GM12878 (cell line): Measurements from ENCODE around the gene ANP32E. TPM values are rescaled to one million over a fixed set of nuclear protein-coding genes. Genes with fewer than 3 reads are reported as not detected.
"Not testable (repeated sequence)": the region's sequence is repeated elsewhere in the genome, so short reads cannot be mapped to it uniquely, and the experiment has no call there.

Source experiments
- ATAC-seq: fragments of 200-7000 bp; cut with Tn5 transposase; 3 replicates; pipeline ENCODE4 v1.9.1; 2020; ENCODE audit warnings: mild to moderate bottlenecking, moderate library complexity
- BruUV-seq: library from RNA; stranded (reverse); fragments of 400-500 nt; replicated peaks from 2 replicates; lab custom pipeline; 2021; lab: Mats Ljungman, UMichigan
- CTCF ChIA-PET: fragments of 300-600 bp; sonication (Branson Sonifier 250); formaldehyde crosslinking; extraction: SDS; loops from one replicate; lab custom pipeline; 2021; ENCODE audit warnings: inconsistent platforms; lab: Yijun Ruan, JAX
- POLR2A ChIA-PET: fragments of 350-600 bp; formaldehyde crosslinking; extraction: SDS; loops from one replicate; lab custom pipeline; 2021; ENCODE audit warnings: inconsistent platforms; lab: Charles Lee
- RAD21 ChIA-PET: fragments of 300-600 bp; sonication (Branson Sonifier 250); formaldehyde crosslinking; loops from one replicate; lab custom pipeline; 2023; ENCODE audit warnings: antibody characterized with exemption; ENCODE audit not compliant: unreplicated experiment; lab: Charles Lee
- SMC1A ChIA-PET: fragments of 300-600 bp; sonication (Branson Sonifier 250); formaldehyde crosslinking; loops from one replicate; lab custom pipeline; 2023; ENCODE audit not compliant: unreplicated experiment, uncharacterized antibody; lab: Charles Lee
- DNase-seq: peaks from one replicate; pipeline ENCODE4 v3.0.0-alpha.2; 2011; ENCODE audit warnings: low read depth, low spot score
- FAIRE-seq: peaks from 3 replicates; lab custom pipeline; 2011; peaks lifted over from hg19 to GRCh38; lab: Jason Lieb, UNC
- H2AFZ ChIP-seq: 2 replicates; pipeline ENCODE4 v1.6.0; 2011; ENCODE audit warnings: low read depth, low read length, control low read depth; ENCODE audit not compliant: control insufficient read depth
- H3K27ac ChIP-seq: 2 replicates; pipeline ENCODE4 v1.5.1; 2011; ENCODE audit warnings: control low read depth; ENCODE audit not compliant: control insufficient read depth, insufficient read depth
- H3K27me3 ChIP-seq, 2 experiments: replicated peaks in 1 of 2; 2 replicates each; pipeline versions ENCODE4 v1.6.0 to v1.6.1; 2011; ENCODE audit warnings: low read length in 1 of 2; ENCODE audit not compliant: control insufficient read depth in 2 of 2, insufficient read depth in 2 of 2
- H3K36me3 ChIP-seq, 2 experiments: 2 replicates each; pipeline ENCODE4 v1.5.1; 2011; ENCODE audit warnings: low read length in 1 of 2; ENCODE audit not compliant: control insufficient read depth in 2 of 2, insufficient read depth in 2 of 2
- H3K4me1 ChIP-seq: 2 replicates; pipeline ENCODE4 v1.6.1; 2011; ENCODE audit warnings: mild to moderate bottlenecking, low read length, moderate library complexity, mixed read lengths; ENCODE audit not compliant: control insufficient read depth, insufficient read depth
- H3K4me2 ChIP-seq: 2 replicates; pipeline ENCODE4 v1.6.0; 2011; ENCODE audit warnings: control low read depth; ENCODE audit not compliant: control insufficient read depth, insufficient read depth
- H3K4me3 ChIP-seq: fragments of 200-600 bp; sonication (generic); 2 replicates; pipeline ENCODE4 v1.5.1; 2016
- H3K79me2 ChIP-seq: 2 replicates; pipeline ENCODE4 v1.6.0; 2011; ENCODE audit warnings: low read length; ENCODE audit not compliant: control insufficient read depth, insufficient read depth
- H3K9ac ChIP-seq: 2 replicates; pipeline ENCODE4 v1.8.0; 2011; ENCODE audit warnings: low read length, control low read depth, mixed read lengths; ENCODE audit not compliant: control insufficient read depth, insufficient read depth
- H3K9me3 ChIP-seq: replicated peaks from 3 replicates; pipeline ENCODE4 v1.5.1; 2011; ENCODE audit warnings: mild to moderate bottlenecking, low read length; ENCODE audit not compliant: control insufficient read depth, insufficient read depth
- H4K20me1 ChIP-seq: 2 replicates; pipeline ENCODE4 v1.6.0; 2011; ENCODE audit not compliant: control insufficient read depth, insufficient read depth
- WGBS: methylation state at CpG from one replicate; pipeline ENCODE4 v1.1.6; 2016; ENCODE audit warnings: low lambda C conversion rate; ENCODE audit not compliant: insufficient replicate concordance, insufficient coverage; ENCODE audit errors: missing lambda C conversion rate; 5-methylcytosine and 5-hydroxymethylcytosine counted together
- in situ Hi-C: fragments of 300-500 bp; cut with MboI; formaldehyde crosslinking; loops from 9 replicates; pipeline ENCODE4 v1.14.3; 2018; ENCODE audit warnings: mixed read lengths
- intact Hi-C: fragments of 100-400 bp; cut with micrococcal nuclease; formaldehyde crosslinking; loops from one replicate; pipeline ENCODE4 v1.14.2; 2022; ENCODE audit not compliant: unreplicated experiment
- polyA plus RNA-seq, 11 experiments: library from polyadenylated mRNA; depleted of rRNA in 4 of 11; unstranded in 6 of 11; stranded (reverse) in 5 of 11; fragments of >200 nt; fragmentation: Nextera tagmentation in 4 of 11; fragmentation: Illumina TruSeq in 1 of 11; extraction: Ambion mirVana in 4 of 11; extraction: Trizol in 1 of 11; gene quantifications; 1 replicate in 1 of 11; 2 replicates in 10 of 11; pipeline versions ENCODE4 v1.2.1 to v1.2.3, GENCODE V29; 2011 to 2016; ENCODE audit warnings: inconsistent platforms in 2 of 11, missing spikeins in 2 of 11, low read depth in 1 of 11
- total RNA-seq, 4 experiments: library from RNA; depleted of rRNA in 3 of 4; stranded (reverse); fragments of >200 nt in 3 of 4; fragmentation: Illumina TruSeq in 1 of 4; extraction: Trizol in 1 of 4; gene quantifications; 2 replicates each; pipeline versions ENCODE4 v1.2.1 to v1.2.3, GENCODE V29; 2013 to 2021

Gene ANP32E
- total and polyA plus RNA-seq, 10 of the 15 experiments (the other 5 are each of a cell fraction or from before 2014, with no cell fraction given): 59.2 to 250 (median 121) TPM

GRCh38 chr1:150232921-150233320 lies 3.0 kb downstream of the ANP32E start:
- SMC1A ChIA-PET: interaction anchor here (0.7 to 1.8 kb wide), 9 partner anchors 10 to 235 kb away, joined by 3 to 11 read pairs (median 3); partner anchors contain the start of gene C1orf54
- CTCF ChIA-PET: interaction anchor here (0.6 to 1.9 kb wide), 10 partner anchors 8 to 1488 kb away, joined by 3 to 7 read pairs (median 4); partner anchors contain the start of genes RIIAD1 and VPS45
- H3K27me3 ChIP-seq, H3K36me3 ChIP-seq, FAIRE-seq, H2AFZ ChIP-seq, H4K20me1 ChIP-seq, H3K9me3 ChIP-seq, H3K4me1 ChIP-seq, BruUV-seq, in situ Hi-C loops, DNase-seq, ATAC-seq: not testable (repeated sequence)
- Histone ChIP-seq H3K79me2 (peaks cover 57% of the 10 kb centered on the region), H3K4me2 (peak overlapping the region; percentile 56), H3K27ac (peak overlapping the region; percentile 99), H3K9ac (peak overlapping the region; percentile 100), H3K4me3 (peak overlapping the region; percentile 87; the same call in 1 of the 2 replicates)
- 36% methylated on average over 10 of the region's 10 CpGs for WGBS
- intact Hi-C loops: loop anchor here (10.0 kb wide), 1 partner anchor 132 kb away; the partner anchor contains the start of gene RPRD2
- RAD21 ChIA-PET: interaction anchor here (0.7 to 1.6 kb wide), 6 partner anchors 43 to 328 kb away, joined by 3 to 4 read pairs (median 3); no protein-coding TSS in a partner anchor
- POLR2A ChIA-PET: interaction anchor here (0.5 to 2.4 kb wide), 12 partner anchors 10 to 773 kb away, joined by 3 to 8 read pairs (median 4); partner anchors contain the start of gene VPS45

DNA sequence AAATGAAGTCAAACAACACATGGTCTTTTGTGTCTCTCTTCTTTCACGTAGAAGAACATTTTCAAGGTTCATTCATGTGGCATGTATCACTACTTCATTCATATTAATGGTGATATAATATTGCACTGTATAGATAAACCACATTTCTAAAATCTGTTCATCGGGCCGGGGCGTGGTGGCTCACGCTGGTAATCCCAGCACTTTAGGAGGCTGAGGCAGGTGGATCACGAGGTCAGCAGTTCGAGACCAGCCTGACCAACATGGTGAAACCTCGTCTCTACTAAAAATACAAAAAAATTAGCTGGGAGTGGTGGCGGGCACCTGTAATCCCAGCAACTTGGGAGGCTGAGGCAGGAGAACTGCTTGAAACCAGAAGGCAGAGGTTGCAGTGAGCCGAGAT lies 7.7 kb downstream of the ANP32E start:
- H3K4me1 ChIP-seq, DNase-seq, BruUV-seq, H4K20me1 ChIP-seq, H3K4me3 ChIP-seq, RAD21 ChIA-PET, in situ Hi-C loops, H3K9ac ChIP-seq, FAIRE-seq, H3K9me3 ChIP-seq, ATAC-seq, intact Hi-C loops, H3K4me2 ChIP-seq, H3K27me3 ChIP-seq, H2AFZ ChIP-seq, H3K27ac ChIP-seq: not testable (repeated sequence)
- Histone ChIP-seq H3K36me3 (peaks cover 6 to 39% of the 10 kb centered on the region in 2 experiments), H3K79me2 (peaks cover 26% of the 10 kb centered on the region)
- ChIA-PET CTCF (interaction anchor here (1.6 kb wide), 1 partner anchor 13 kb away, joined by 3 read pairs; no protein-coding TSS in a partner anchor), POLR2A (interaction anchor here (0.6 kb wide), 1 partner anchor 166 kb away, joined by 6 read pairs; no protein-coding TSS in a partner anchor), SMC1A (interaction anchor here (0.6 kb wide), 1 partner anchor 166 kb away, joined by 3 read pairs; no protein-coding TSS in a partner anchor)
- WGBS: 96% methylated on average over 10 of the region's 10 CpGs
